ENCODE measurements around the gene ITGA7.

The ITGA7 gene

DNA sequence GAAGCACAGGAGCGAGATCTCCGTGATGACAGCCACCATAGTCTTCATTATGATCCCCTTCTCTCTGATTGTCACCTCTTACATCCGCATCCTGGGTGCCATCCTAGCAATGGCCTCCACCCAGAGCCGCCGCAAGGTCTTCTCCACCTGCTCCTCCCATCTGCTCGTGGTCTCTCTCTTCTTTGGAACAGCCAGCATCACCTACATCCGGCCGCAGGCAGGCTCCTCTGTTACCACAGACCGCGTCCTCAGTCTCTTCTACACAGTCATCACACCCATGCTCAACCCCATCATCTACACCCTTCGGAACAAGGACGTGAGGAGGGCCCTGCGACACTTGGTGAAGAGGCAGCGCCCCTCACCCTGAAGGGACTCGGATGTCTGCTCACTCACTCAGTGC, 70.2 kb downstream of the ITGA7 start:
- DNase-seq = no peak

DNA sequence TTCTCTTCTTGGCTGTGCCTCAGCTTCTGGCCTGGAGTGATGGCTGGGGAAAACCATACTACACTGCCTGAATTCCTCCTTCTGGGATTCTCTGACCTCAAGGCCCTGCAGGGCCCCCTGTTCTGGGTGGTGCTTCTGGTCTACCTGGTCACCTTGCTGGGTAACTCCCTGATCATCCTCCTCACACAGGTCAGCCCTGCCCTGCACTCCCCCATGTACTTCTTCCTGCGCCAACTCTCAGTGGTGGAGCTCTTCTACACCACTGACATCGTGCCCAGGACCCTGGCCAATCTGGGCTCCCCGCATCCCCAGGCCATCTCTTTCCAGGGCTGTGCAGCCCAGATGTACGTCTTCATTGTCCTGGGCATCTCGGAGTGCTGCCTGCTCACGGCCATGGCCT, 70.9 kb downstream of the ITGA7 start, which contains the start of gene OR10P1:
TSS of gene OR10P1 (plus strand) at position 40 of the 400 bp plus-strand sequence. CDS start at position 40, 0 bp downstream.
- no peak for DNase-seq

DNA sequence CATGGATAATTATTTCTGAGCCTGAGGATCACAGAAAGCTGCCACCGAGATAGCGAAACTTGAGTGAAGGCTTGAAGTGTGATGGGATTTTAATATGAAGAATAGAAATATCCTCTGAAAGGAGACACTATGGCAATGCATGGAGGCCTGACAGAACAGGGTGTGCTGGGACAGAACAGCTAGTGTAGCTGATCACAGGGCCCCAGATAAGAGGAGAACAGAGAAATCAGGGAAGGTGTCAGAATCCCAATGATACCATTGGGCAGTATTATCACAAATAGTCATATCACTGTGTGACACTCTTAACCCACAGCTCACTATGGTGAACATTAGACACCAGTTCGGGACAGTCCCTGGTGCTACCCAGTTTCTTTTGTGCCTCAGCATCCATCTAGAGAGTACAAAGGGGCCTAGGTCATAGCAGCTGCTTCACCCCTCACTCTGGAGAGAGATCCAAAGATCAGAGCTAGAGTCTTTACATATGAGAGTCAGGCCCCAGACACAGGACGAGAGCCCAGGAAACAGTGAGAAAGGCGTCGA, 71.5 kb downstream of the ITGA7 start:
- DNase-seq = no peak

Data from activated CD8-positive, alpha-beta memory T cell treated with anti-CD3 and anti-CD28 coated beads, Interleukin-2, amount 50 U/mL, for 48 hours (primary cell).